ENCODE measurements around the gene NFKBIL1. TPM values are rescaled to one million over a fixed set of nuclear protein-coding genes. Genes with fewer than 3 reads are reported as not detected.
A peak's percentile ranks its signal among the peaks of the same experiment; 100 is the strongest.
"Not testable (repeated sequence)": the region's sequence is repeated elsewhere in the genome, so short reads cannot be mapped to it uniquely, and the experiment has no call there.

The NFKBIL1 gene
- total RNA-seq, 1 donor from 2014 or later: 40.0 TPM

DNA sequence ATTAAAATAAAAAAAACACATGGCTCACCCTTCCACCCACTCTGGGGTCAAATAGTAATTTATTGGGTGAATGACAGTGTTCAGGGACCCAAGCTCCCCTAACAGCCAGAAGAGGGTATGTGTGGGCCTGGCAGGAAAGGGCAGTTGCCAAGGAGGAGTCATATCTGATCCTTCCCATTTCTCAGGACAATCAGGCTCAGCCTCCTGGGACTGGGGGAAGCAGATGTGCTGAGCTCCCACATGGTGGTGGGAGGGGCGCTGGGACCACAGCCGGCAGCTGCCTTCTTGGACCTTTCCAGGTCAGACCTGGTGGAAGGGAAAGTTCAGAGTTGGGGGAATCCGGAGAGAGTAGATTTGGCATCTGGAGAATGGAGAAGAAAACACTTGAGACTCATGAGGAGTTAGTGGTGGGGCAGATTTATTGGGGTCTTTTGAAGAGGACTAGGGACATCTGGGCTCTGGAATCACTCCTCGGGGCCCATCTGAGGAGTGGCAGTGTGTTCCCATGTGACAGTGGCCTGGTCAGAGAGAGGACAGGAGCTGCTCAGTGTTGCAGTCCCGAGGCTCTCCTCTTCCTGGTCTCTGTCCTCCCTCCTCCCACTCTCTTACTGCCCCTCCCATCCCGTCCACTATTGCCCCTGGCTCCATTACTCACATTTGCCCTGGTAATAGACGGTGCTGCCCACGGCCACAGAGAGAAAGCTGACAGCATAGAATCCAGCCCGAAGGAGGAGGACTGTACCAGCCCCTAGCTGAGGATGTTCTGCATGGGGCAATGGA is 41.7 kb downstream of the NFKBIL1 start:
- no peaks in the 10 kb centered on the region for H3K36me3 ChIP-seq (ENCODE audit: control insufficient read depth, insufficient read depth, low read length)
- no peaks in the 10 kb centered on the region for H3K27me3 ChIP-seq (ENCODE audit: control insufficient read depth, insufficient read depth, low read length)
- FAIRE-seq (no peak), DNase-seq (ENCODE audit: low read depth) (peak; percentile 8)
- TF ChIP-seq, protein P1, sequence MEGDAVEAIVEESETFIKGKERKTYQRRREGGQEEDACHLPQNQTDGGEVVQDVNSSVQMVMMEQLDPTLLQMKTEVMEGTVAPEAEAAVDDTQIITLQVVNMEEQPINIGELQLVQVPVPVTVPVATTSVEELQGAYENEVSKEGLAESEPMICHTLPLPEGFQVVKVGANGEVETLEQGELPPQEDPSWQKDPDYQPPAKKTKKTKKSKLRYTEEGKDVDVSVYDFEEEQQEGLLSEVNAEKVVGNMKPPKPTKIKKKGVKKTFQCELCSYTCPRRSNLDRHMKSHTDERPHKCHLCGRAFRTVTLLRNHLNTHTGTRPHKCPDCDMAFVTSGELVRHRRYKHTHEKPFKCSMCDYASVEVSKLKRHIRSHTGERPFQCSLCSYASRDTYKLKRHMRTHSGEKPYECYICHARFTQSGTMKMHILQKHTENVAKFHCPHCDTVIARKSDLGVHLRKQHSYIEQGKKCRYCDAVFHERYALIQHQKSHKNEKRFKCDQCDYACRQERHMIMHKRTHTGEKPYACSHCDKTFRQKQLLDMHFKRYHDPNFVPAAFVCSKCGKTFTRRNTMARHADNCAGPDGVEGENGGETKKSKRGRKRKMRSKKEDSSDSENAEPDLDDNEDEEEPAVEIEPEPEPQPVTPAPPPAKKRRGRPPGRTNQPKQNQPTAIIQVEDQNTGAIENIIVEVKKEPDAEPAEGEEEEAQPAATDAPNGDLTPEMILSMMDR (IDR thresholded peaks at IDR 0.05; ENCODE audit: insufficient read depth, low read length, severe bottlenecking): no peak
- no peak overlapping the region for H3K4me3 ChIP-seq (ENCODE audit: low read depth, low read length)

DNA sequence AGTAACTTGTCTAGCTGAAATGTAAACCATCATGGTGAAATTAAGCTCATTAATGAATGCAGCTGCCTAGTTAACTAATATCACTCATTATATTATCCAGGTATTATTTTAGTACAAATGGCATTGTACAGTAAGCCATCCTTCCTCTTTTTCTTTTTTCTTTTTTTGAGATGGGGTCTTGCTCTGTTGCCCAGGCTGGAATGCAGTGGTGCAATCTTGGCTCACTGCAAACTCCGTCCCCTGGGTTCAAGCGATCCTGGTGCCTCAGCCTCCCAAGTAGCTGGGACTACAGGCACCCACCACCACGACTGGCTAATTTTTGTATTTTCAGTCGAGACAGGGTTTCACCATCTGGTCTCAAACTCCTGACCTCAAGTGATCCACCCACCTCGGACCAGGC is 43.3 kb downstream of the NFKBIL1 start:
- FAIRE-seq; H3K4me3 ChIP-seq (ENCODE audit: low read depth, low read length); H3K27me3 ChIP-seq (ENCODE audit: control insufficient read depth, insufficient read depth, low read length); H3K36me3 ChIP-seq (ENCODE audit: control insufficient read depth, insufficient read depth, low read length); DNase-seq (ENCODE audit: low read depth): not testable (repeated sequence)

DNA sequence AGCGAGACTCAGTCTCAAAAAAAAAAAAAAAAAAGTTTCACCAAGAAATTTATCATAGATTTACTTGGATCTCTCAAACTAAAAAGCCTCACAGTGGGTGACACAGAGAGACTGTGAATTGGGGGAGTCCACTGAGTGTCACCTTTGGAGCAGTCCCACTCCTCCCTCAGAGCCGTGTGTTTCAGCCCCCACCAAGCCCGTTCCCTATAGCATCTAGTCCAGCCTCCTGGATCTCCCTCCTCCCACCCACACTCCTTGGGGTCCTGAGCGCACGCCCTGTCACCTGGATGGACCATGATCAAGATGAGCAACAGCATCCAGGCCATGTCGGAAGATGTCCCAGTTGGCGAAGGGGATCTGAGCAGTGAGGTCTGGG is 45.0 kb downstream of the NFKBIL1 start:
- Histone ChIP-seq H3K36me3 (ENCODE audit: control insufficient read depth, insufficient read depth, low read length) (no peaks in the 10 kb centered on the region), H3K27me3 (ENCODE audit: control insufficient read depth, insufficient read depth, low read length) (no peaks in the 10 kb centered on the region), H3K4me3 (ENCODE audit: low read depth, low read length) (no peak overlapping the region)
- FAIRE-seq: no peak
- DNase-seq (ENCODE audit: low read depth): no peak
- TF ChIP-seq, protein P1 (IDR thresholded peaks at IDR 0.05; ENCODE audit: insufficient read depth, low read length, severe bottlenecking): no peak

DNA sequence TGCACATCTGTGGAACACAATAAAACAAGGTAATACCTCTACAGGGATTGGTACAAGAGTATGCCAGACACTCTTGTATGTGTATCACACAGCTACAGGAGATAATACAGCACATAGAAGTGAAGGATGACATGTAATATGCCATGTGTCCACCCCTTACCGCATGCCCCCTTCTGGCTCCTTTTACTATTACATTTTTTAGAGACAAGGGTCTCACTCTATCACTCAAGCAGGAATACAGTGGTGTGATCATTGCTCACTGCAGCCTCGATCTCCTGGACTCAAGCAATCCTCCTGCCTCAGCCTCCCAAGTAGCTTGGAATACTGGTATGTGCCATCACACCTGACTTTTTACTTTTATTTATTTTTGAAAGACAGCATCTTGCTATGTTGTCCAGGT is 49.6 kb downstream of the NFKBIL1 start:
- TF ChIP-seq, protein P1 (IDR thresholded peaks at IDR 0.05; ENCODE audit: insufficient read depth, low read length, severe bottlenecking): peak; percentile 16
- DNase-seq (ENCODE audit: low read depth) (no peak), FAIRE-seq (no peak)
- Histone ChIP-seq H3K36me3 (ENCODE audit: control insufficient read depth, insufficient read depth, low read length) (no peaks in the 10 kb centered on the region), H3K27me3 (ENCODE audit: control insufficient read depth, insufficient read depth, low read length) (no peaks in the 10 kb centered on the region), H3K4me3 (ENCODE audit: low read depth, low read length) (no peak overlapping the region)

DNA sequence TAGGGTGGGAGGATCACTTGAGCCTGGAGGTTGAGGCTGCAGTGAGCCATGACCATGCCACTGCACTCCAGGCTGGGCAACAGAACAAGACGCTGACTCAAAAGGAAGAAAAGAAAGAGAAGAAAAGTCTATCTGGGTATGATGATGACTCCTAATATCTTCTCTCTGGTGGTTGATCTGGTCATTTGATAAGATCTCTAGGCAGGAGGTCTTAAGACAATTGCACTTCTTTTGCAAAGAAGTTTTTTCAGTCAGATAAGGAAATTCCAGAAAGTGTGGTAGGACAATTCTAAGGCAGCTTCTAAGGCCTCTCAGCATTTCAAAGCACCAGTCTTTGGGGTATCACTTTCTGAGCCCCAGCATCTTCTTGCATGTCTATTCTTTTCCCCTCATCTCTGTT is 59.9 kb downstream of the NFKBIL1 start:
- Histone ChIP-seq H3K4me3 (ENCODE audit: low read depth, low read length) (no peak overlapping the region), H3K36me3 (ENCODE audit: control insufficient read depth, insufficient read depth, low read length) (no peaks in the 10 kb centered on the region), H3K27me3 (ENCODE audit: control insufficient read depth, insufficient read depth, low read length) (no peaks in the 10 kb centered on the region)
- DNase-seq (ENCODE audit: low read depth) (no peak), FAIRE-seq (no peak)
- TF ChIP-seq, protein P1 (IDR thresholded peaks at IDR 0.05; ENCODE audit: insufficient read depth, low read length, severe bottlenecking): no peak

Other genes with a start within 250 kb of the NFKBIL1 start
- 46.9 and 59.5 TPM in 2 replicates for gene HLA-B, start 190.4 kb upstream of the NFKBIL1 start, total RNA-seq
- 47.6 and 51.6 TPM in 2 replicates for gene MICA, start 144.0 kb upstream of the NFKBIL1 start, total RNA-seq
- 2.9 and 3.7 TPM in 2 replicates for gene MICB, start 49.5 kb upstream of the NFKBIL1 start, total RNA-seq
- gene MCCD1, start 18.6 kb upstream of the NFKBIL1 start, total RNA-seq: not detected in 2 replicates
- 335 and 385 TPM in 2 replicates for gene DDX39B, start 5.6 kb upstream of the NFKBIL1 start, total RNA-seq
- gene ATP6V1G2, start 1.0 kb upstream of the NFKBIL1 start, total RNA-seq: 0.26 and 0.51 TPM in 2 replicates
- not detected in 2 replicates for gene LTA, start 24.7 kb downstream of the NFKBIL1 start, total RNA-seq
- not detected in 2 replicates for gene TNF, start 28.0 kb downstream of the NFKBIL1 start, total RNA-seq
- not detected in 2 replicates for gene LTB, start 34.8 kb downstream of the NFKBIL1 start, total RNA-seq
- not detected in 2 replicates for gene LST1, start 38.7 kb downstream of the NFKBIL1 start, total RNA-seq
- gene NCR3, start 45.4 kb downstream of the NFKBIL1 start, total RNA-seq: not detected in 2 replicates
- gene AIF1, start 67.6 kb downstream of the NFKBIL1 start, total RNA-seq: not detected in 2 replicates
- 21.1 and 24.7 TPM in 2 replicates for gene PRRC2A, start 73.1 kb downstream of the NFKBIL1 start, total RNA-seq
- gene BAG6, start 105.1 kb downstream of the NFKBIL1 start, total RNA-seq: 71.1 and 84.1 TPM in 2 replicates
- gene APOM, start 108.3 kb downstream of the NFKBIL1 start, total RNA-seq: 0.26 and 0.53 TPM in 2 replicates
- 28.4 and 30.5 TPM in 2 replicates for gene C6orf47, start 113.2 kb downstream of the NFKBIL1 start, total RNA-seq
- 10.0 and 10.2 TPM in 2 replicates for gene GPANK1, start 117.4 kb downstream of the NFKBIL1 start, total RNA-seq
- 61.1 and 72.7 TPM in 2 replicates for gene CSNK2B, start 118.5 kb downstream of the NFKBIL1 start, total RNA-seq
- gene LY6G5B, start 122.4 kb downstream of the NFKBIL1 start, total RNA-seq: 1.1 and 2.3 TPM in 2 replicates
- gene LY6G5C, start 133.5 kb downstream of the NFKBIL1 start, total RNA-seq: 0.13 TPM in 1 of 2 replicates, not detected in the other
- gene ABHD16A, start 155.7 kb downstream of the NFKBIL1 start, total RNA-seq: 32.9 and 66.2 TPM in 2 replicates
- not detected in 2 replicates for gene LY6G6F, start 159.3 kb downstream of the NFKBIL1 start, total RNA-seq
- gene LY6G6D, start 167.7 kb downstream of the NFKBIL1 start, total RNA-seq: not detected in 2 replicates
- gene LY6G6C, start 174.1 kb downstream of the NFKBIL1 start, total RNA-seq: 0.38 TPM in 1 of 2 replicates, not detected in the other
- under 0.01 TPM in 1 of 2 replicates, not detected in the other for gene MPIG6B, start 175.8 kb downstream of the NFKBIL1 start, total RNA-seq
- 14.5 and 19.5 TPM in 2 replicates for gene DDAH2, start 181.7 kb downstream of the NFKBIL1 start, total RNA-seq
- 480 and 574 TPM in 2 replicates for gene CLIC1, start 188.9 kb downstream of the NFKBIL1 start, total RNA-seq
- gene MSH5, start 192.4 kb downstream of the NFKBIL1 start, total RNA-seq: 3.4 and 4.0 TPM in 2 replicates
- 1.3 TPM in 2 replicates for gene SAPCD1, start 215.0 kb downstream of the NFKBIL1 start, total RNA-seq
- 0.26 and 1.4 TPM in 2 replicates for gene VWA7, start 229.7 kb downstream of the NFKBIL1 start, total RNA-seq
- 40.8 and 53.2 TPM in 2 replicates for gene VARS1, start 248.1 kb downstream of the NFKBIL1 start, total RNA-seq

Measured in bronchial epithelial cell (primary cell).